GM12878 (cell line): Measurements from ENCODE around the gene SORCS1.

Experiments
- BCLAF1 ChIP-seq: fragments of 450-650 bp; IDR thresholded peaks from 2 replicates; pipeline ENCODE4 v1.6.1; 2017; ENCODE audit warnings: antibody characterized with exemption, mild to moderate bottlenecking, moderate library complexity
- CREB1 ChIP-seq: IDR thresholded peaks from 2 replicates; pipeline ENCODE4 v1.6.1; 2012; ENCODE audit warnings: low read depth, mild to moderate bottlenecking, inconsistent platforms
- GABPA ChIP-seq: IDR thresholded peaks from 2 replicates; pipeline ENCODE4 v1.6.1; 2014; ENCODE audit warnings: antibody characterized with exemption, low read depth, mild to moderate bottlenecking, inconsistent platforms
- HCFC1 ChIP-seq: fragments of 150-350 bp; IDR thresholded peaks from 2 replicates; pipeline ENCODE4 v1.6.1; 2014; ENCODE audit warnings: low read length
- HDAC2 ChIP-seq: fragments of 200-600 bp; sonication (generic); IDR thresholded peaks from 2 replicates; pipeline ENCODE4 v1.6.1; 2017
- PML ChIP-seq: IDR thresholded peaks from 2 replicates; pipeline ENCODE4 v1.6.1; 2012; ENCODE audit warnings: low read length, inconsistent platforms
- POLR2AphosphoS5 ChIP-seq: IDR thresholded peaks from 2 replicates; pipeline ENCODE4 v1.6.1; 2011; ENCODE audit warnings: mild to moderate bottlenecking, low read length, inconsistent platforms
- RAD21 ChIP-seq: IDR thresholded peaks from 2 replicates; pipeline ENCODE4 v1.6.1; 2011; ENCODE audit warnings: mild to moderate bottlenecking, low read depth, low read length, moderate library complexity; ENCODE audit not compliant: insufficient read depth
- SREBF1 ChIP-seq: IDR thresholded peaks from 2 replicates; pipeline ENCODE4 v1.6.1; 2012; ENCODE audit warnings: mild to moderate bottlenecking, low read length
- TARDBP ChIP-seq: IDR thresholded peaks from 2 replicates; pipeline ENCODE4 v1.6.1; 2016; ENCODE audit warnings: borderline replicate concordance
- ZNF274 ChIP-seq: IDR thresholded peaks from one replicate; pipeline ENCODE4 v1.8.0; 2011; ENCODE audit not compliant: insufficient read length, insufficient read depth
- TF ChIP-seq, protein P1 (sequence below): IDR thresholded peaks from 2 replicates; pipeline ENCODE4 v1.6.1; 2011; ENCODE audit warnings: low read depth, low read length, improper control_type of control experiment, borderline replicate concordance
- TF ChIP-seq, protein P2 (sequence below), 3 experiments: IDR thresholded peaks in 2 of 3; conservative IDR thresholded peaks in 1 of 3; 2 replicates each; pipeline ENCODE4 v1.5.1; 2011; ENCODE audit warnings: low read depth in 3 of 3, low read length in 3 of 3, mild to moderate bottlenecking in 3 of 3, control low read depth in 2 of 3, moderate library complexity in 2 of 3, inconsistent platforms in 1 of 3, mixed read lengths in 1 of 3; ENCODE audit not compliant: control insufficient read depth in 2 of 3, insufficient read depth in 1 of 3; ENCODE audit errors: extremely low read depth in 1 of 3
- TF ChIP-seq, protein P3 (sequence below): fragments of 450-650 bp; IDR thresholded peaks from 2 replicates; pipeline ENCODE4 v1.6.1; 2016; ENCODE audit warnings: mild to moderate bottlenecking

- TF ChIP-seq, protein P1, sequence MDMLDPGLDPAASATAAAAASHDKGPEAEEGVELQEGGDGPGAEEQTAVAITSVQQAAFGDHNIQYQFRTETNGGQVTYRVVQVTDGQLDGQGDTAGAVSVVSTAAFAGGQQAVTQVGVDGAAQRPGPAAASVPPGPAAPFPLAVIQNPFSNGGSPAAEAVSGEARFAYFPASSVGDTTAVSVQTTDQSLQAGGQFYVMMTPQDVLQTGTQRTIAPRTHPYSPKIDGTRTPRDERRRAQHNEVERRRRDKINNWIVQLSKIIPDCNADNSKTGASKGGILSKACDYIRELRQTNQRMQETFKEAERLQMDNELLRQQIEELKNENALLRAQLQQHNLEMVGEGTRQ = no peak
- TF ChIP-seq POLR2AphosphoS5 (no peak), HCFC1 (no peak), ZNF274 (no peak), RAD21 (no peak), BCLAF1 (no peak), CREB1 (no peak), PML (no peak), TARDBP (no peak), GABPA (no peak), HDAC2 (no peak), SREBF1 (no peak)
- TF ChIP-seq, protein P2, sequence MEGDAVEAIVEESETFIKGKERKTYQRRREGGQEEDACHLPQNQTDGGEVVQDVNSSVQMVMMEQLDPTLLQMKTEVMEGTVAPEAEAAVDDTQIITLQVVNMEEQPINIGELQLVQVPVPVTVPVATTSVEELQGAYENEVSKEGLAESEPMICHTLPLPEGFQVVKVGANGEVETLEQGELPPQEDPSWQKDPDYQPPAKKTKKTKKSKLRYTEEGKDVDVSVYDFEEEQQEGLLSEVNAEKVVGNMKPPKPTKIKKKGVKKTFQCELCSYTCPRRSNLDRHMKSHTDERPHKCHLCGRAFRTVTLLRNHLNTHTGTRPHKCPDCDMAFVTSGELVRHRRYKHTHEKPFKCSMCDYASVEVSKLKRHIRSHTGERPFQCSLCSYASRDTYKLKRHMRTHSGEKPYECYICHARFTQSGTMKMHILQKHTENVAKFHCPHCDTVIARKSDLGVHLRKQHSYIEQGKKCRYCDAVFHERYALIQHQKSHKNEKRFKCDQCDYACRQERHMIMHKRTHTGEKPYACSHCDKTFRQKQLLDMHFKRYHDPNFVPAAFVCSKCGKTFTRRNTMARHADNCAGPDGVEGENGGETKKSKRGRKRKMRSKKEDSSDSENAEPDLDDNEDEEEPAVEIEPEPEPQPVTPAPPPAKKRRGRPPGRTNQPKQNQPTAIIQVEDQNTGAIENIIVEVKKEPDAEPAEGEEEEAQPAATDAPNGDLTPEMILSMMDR (IDR thresholded peaks at IDR 0.05 in 2 of 3, conservative IDR thresholded peaks at IDR 0.05 in 1 of 3; ENCODE audit: control insufficient read depth in 2 of 3, extremely low read depth in 1 of 3, insufficient read depth in 1 of 3, low read depth in 3 of 3, low read length in 3 of 3) = no peak
- TF ChIP-seq, protein P3, sequence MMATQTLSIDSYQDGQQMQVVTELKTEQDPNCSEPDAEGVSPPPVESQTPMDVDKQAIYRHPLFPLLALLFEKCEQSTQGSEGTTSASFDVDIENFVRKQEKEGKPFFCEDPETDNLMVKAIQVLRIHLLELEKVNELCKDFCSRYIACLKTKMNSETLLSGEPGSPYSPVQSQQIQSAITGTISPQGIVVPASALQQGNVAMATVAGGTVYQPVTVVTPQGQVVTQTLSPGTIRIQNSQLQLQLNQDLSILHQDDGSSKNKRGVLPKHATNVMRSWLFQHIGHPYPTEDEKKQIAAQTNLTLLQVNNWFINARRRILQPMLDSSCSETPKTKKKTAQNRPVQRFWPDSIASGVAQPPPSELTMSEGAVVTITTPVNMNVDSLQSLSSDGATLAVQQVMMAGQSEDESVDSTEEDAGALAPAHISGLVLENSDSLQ = no peak
Observed at GRCh38 chr10:106655165-106655564, 509.3 kb downstream of the SORCS1 start.
